GM19023 (cell line): ENCODE data around the gene BARHL1.

Experiments used
- ATAC-seq: cut with Tn5 transposase; IDR thresholded peaks from one replicate; pipeline ENCODE4 v1.9.1; 2021; ENCODE audit warnings: mild to moderate bottlenecking, moderate library complexity; ENCODE audit not compliant: unreplicated experiment

BARHL1 gene

GRCh38 chr9:132609829-132610228 is 27.4 kb downstream of the BARHL1 start:
- no peak for ATAC-seq

GRCh38 chr9:132610661-132611060 is 28.3 kb downstream of the BARHL1 start:
- no peak for ATAC-seq

GRCh38 chr9:132614324-132614723 is 31.9 kb downstream of the BARHL1 start:
- ATAC-seq = no peak

GRCh38 chr9:132615774-132616173 is 33.4 kb downstream of the BARHL1 start:
- ATAC-seq = no peak

GRCh38 chr9:132616725-132617124 is 34.3 kb downstream of the BARHL1 start:
- no peak for ATAC-seq

- ATAC-seq = no peak
Observed at GRCh38 chr9:132622159-132622558, 39.8 kb downstream of the BARHL1 start.

- no peak for ATAC-seq
Observed at GRCh38 chr9:132626285-132626684, 43.9 kb downstream of the BARHL1 start.

GRCh38 chr9:132627106-132627505 is 44.7 kb downstream of the BARHL1 start:
- no peak for ATAC-seq

- ATAC-seq = no peak
Observed at GRCh38 chr9:132627594-132627993, 45.2 kb downstream of the BARHL1 start.

GRCh38 chr9:132628746-132629145 is 46.3 kb downstream of the BARHL1 start:
- ATAC-seq = no peak

GRCh38 chr9:132630116-132630515 is 47.7 kb downstream of the BARHL1 start:
- ATAC-seq = no peak

- no peak for ATAC-seq
Observed at GRCh38 chr9:132630811-132631210, 48.4 kb downstream of the BARHL1 start.

- no peak for ATAC-seq
Observed at GRCh38 chr9:132631280-132631679, 48.9 kb downstream of the BARHL1 start.

- no peak for ATAC-seq
Observed at GRCh38 chr9:132631685-132632084, 49.3 kb downstream of the BARHL1 start.

GRCh38 chr9:132632413-132633129 is 50.2 kb downstream of the BARHL1 start:
- ATAC-seq = no peak

GRCh38 chr9:132634327-132634726 is 51.9 kb downstream of the BARHL1 start:
- no peak for ATAC-seq

- no peak for ATAC-seq
Observed at GRCh38 chr9:132637351-132637750, 54.9 kb downstream of the BARHL1 start.

- ATAC-seq = no peak
Observed at GRCh38 chr9:132637801-132638200, 55.4 kb downstream of the BARHL1 start.

- ATAC-seq = no peak
Observed at GRCh38 chr9:132638240-132638639, 55.8 kb downstream of the BARHL1 start.

GRCh38 chr9:132639322-132639721 is 56.9 kb downstream of the BARHL1 start:
- ATAC-seq = no peak
